GM10248 (cell line): ENCODE data around the gene GRB2.
"Not testable (repeated sequence)": the region's sequence is repeated elsewhere in the genome, so short reads cannot be mapped to it uniquely, and the experiment has no call there.

Source experiments
- CTCF ChIA-PET: fragments of 300-600 bp; sonication (Branson Sonifier 250); formaldehyde crosslinking; extraction: SDS; loops from one replicate; lab custom pipeline; 2021; ENCODE audit warnings: antibody characterized with exemption; lab: Yijun Ruan, JAX
- POLR2A ChIA-PET: fragments of 350-650 bp; sonication (Branson Sonifier 250); formaldehyde crosslinking; extraction: SDS; loops from one replicate; lab custom pipeline; 2020; ENCODE audit warnings: antibody characterized with exemption; lab: Yijun Ruan, JAX
- DNase-seq: peaks from one replicate; pipeline ENCODE4 v3.0.0; 2012; ENCODE audit errors: extremely low spot score
- TF ChIP-seq, protein P1 (sequence below): IDR thresholded peaks from 2 replicates; pipeline ENCODE4 v1.5.1; 2012; ENCODE audit warnings: mild to moderate bottlenecking, low read depth; ENCODE audit errors: extremely low read depth, missing control alignments, control extremely low read depth

The GRB2 gene

DNA sequence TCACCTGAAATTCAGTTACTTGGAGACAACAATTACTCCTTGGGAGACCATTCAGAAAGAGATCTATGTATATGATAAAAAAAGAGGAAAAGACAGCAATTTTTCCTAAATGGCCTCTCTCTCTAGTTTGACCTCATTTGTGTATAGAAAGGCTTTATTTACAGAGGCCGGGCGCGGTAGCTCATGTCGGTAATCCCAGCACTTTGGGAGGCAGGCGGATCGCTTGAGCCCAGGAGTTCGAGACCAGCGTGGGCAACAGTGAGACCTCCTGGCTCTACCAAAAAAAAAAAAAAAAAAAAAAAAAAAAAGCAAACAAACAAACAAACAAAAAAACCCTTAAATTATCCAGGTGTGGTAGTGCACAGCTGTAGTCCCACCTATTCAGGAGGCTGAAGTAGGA, 20.7 kb downstream of the GRB2 start:
- POLR2A ChIA-PET = no interaction called here
- CTCF ChIA-PET = interaction anchor here (0.9 to 1.4 kb wide), 5 partner anchors 10 to 114 kb away, joined by 3 to 4 read pairs (median 4); partner anchors contain the start of genes MIF4GD and SLC25A19
- DNase-seq = no peak
- TF ChIP-seq, protein P1, sequence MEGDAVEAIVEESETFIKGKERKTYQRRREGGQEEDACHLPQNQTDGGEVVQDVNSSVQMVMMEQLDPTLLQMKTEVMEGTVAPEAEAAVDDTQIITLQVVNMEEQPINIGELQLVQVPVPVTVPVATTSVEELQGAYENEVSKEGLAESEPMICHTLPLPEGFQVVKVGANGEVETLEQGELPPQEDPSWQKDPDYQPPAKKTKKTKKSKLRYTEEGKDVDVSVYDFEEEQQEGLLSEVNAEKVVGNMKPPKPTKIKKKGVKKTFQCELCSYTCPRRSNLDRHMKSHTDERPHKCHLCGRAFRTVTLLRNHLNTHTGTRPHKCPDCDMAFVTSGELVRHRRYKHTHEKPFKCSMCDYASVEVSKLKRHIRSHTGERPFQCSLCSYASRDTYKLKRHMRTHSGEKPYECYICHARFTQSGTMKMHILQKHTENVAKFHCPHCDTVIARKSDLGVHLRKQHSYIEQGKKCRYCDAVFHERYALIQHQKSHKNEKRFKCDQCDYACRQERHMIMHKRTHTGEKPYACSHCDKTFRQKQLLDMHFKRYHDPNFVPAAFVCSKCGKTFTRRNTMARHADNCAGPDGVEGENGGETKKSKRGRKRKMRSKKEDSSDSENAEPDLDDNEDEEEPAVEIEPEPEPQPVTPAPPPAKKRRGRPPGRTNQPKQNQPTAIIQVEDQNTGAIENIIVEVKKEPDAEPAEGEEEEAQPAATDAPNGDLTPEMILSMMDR = no peak

DNA sequence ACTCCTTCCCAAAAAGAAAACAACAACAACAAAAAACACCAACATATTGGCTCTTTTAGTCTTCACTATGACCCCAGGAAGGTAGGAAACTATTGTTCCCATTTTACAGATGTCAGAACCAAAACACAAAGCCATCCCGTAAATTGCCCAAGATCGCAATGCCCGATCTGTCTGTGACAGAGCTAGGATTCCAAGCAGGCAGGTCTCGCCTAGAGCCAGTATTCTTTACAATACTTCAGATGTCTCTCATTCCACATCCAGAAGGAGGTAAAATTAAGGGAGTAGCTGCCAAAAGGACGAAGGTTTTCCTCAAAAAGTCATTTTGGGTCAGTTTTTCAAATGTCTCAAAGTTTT, 21.7 kb downstream of the GRB2 start:
- DNase-seq = no peak
- ChIA-PET POLR2A (no interaction called here), CTCF (interaction anchor here (0.9 to 1.4 kb wide), 5 partner anchors 11 to 113 kb away, joined by 3 to 5 read pairs (median 4); partner anchors contain the start of gene MIF4GD)
- TF ChIP-seq, protein P1 = no peak

DNA sequence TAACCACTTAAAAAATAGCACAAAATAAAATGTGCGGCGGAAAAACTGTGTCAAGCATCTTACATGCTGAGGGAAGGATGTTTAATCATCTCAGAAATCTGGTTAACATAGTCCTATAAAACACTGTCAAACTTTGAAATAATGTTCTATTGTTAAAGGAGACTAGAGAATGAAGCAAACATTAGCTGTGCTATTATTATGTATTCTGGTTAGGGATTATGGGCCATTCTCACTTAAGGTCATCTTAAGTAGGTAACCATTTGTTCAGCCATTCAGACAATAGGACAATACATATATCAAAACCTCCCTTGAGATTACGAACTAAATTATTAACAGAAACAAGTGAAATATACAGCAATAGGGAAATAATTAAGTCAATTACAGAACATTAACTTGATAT, 24.7 kb downstream of the GRB2 start:
- POLR2A ChIA-PET = interaction anchor here (1.0 kb wide), 1 partner anchor 13 kb away, joined by 3 read pairs; no protein-coding TSS in a partner anchor
- CTCF ChIA-PET = interaction anchor here (1.1 to 2.8 kb wide), 14 partner anchors 10 to 232 kb away, joined by 3 to 12 read pairs (median 5); partner anchors contain the start of genes GRB2 and MIF4GD
- TF ChIP-seq, protein P1 = no peak
- no peak for DNase-seq

DNA sequence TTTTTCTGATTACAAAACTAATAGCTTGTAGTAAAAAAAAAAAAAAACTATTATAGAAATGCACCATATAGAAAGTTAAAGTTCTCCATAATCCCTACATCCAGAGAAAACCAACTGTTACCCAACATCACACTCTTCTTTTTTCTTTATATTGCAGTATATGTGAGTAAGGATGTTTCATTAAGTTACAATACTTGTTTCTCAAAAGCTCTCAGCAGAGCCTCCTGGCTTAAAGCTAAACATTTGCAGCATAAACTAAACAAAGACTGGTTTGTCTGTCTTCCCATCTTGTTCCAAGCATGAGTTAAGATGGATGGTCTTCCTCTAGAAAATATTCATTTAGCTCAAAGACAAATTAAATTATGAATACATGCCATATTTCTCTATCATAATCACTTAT, 25.2 kb downstream of the GRB2 start:
- ChIA-PET POLR2A (interaction anchor here (1.0 kb wide), 1 partner anchor 14 kb away, joined by 3 read pairs; no protein-coding TSS in a partner anchor), CTCF (interaction anchor here (1.1 to 2.8 kb wide), 15 partner anchors 10 to 231 kb away, joined by 3 to 12 read pairs (median 5); partner anchors contain the start of genes GRB2 and MIF4GD)
- no peak for DNase-seq
- TF ChIP-seq, protein P1 = no peak

DNA sequence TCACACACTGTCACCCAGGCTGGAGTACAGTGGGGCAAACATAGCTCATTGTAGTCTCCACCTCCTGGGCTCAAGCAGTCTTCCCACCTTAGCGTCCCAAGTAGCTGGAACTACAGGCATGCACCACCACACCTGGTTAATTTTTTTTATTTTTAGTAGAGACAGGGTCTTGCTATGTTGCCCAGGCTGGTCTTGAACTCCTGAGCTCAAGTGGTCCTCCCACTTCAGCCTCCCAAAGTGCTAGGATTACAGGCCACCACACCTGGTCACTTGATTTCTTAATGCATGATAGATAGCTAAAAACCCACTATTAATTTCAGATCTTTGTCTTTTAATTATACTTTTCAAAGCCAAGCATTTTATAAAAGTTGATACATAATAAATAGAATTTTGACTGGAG, 26.1 kb downstream of the GRB2 start:
- DNase-seq, POLR2A ChIA-PET: not testable (repeated sequence)
- CTCF ChIA-PET = interaction anchor here (1.0 to 2.8 kb wide), 14 partner anchors 9 to 230 kb away, joined by 3 to 12 read pairs (median 4); partner anchors contain the start of gene MIF4GD

DNA sequence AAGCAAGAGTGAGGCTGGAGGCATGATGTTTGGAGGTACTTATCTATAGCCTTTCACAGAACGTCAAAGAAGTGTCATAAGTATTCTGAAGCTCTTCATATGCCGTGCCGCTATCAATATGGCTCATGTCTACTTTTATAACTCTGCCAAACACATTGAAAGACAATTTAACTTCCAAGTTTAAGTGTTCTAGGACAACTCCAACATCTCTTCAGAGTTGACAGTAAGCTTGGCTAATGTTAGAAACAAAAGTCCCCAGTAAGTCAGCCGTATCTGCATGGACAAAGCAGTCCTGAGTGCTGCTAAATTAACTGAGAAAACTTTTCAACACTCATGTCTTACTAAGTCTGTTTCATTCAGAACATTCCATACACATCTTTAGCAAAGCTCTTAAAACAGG, 32.2 kb downstream of the GRB2 start:
- POLR2A ChIA-PET = no interaction called here
- TF ChIP-seq, protein P1 = no peak
- CTCF ChIA-PET = interaction anchor here (1.1 to 2.0 kb wide), 8 partner anchors 21 to 716 kb away, joined by 3 to 13 read pairs (median 6); partner anchors contain the start of genes MIF4GD and SLC25A19
- no peak for DNase-seq

DNA sequence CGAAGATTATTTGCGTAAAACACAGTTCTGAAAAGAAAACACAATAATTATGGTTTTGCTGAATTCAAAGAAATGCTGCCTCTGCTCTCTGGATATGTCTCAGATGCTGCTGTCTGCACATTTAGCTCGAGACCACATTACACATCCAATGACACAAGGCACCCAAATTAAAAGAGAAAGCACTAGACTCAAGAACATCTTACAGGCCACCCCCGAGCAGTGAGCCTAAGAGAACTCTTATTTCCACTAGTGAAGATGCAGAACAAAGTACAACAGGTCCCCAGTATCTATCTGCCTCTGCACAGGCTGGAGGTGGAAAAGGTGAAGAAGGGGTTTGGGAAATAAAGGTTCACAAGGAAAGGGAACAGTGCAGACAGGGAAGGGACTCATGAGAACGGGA, 33.5 kb downstream of the GRB2 start:
- CTCF ChIA-PET = interaction anchor here (0.9 to 2.0 kb wide), 4 partner anchors 22 to 82 kb away, joined by 3 to 13 read pairs (median 6); partner anchors contain the start of gene SLC25A19
- TF ChIP-seq, protein P1 = no peak
- POLR2A ChIA-PET = interaction anchor here (0.5 kb wide), 1 partner anchor 13 kb away, joined by 4 read pairs; no protein-coding TSS in a partner anchor
- DNase-seq = no peak
